Fibroblast of villous mesenchyme (primary cell): ENCODE data around the gene SERPINA5. TPM values are rescaled to one million over a fixed set of nuclear protein-coding genes. Genes with fewer than 3 reads are reported as not detected.

Experiments
- DNase-seq: peaks from one replicate; pipeline ENCODE4 v3.0.0-alpha.2; 2010; ENCODE audit warnings: low read depth
- H3K4me3 ChIP-seq: 2 replicates; pipeline ENCODE4 v1.5.1; 2011; ENCODE audit warnings: low read depth, mild to moderate bottlenecking, low read length
- CTCF ChIP-seq: IDR thresholded peaks from 2 replicates; pipeline ENCODE4 v1.5.1; 2012; ENCODE audit warnings: low read depth, mild to moderate bottlenecking, low read length; ENCODE audit not compliant: insufficient read depth
- total RNA-seq: library from RNA; depleted of rRNA; stranded (reverse); fragments of >200 nt; gene quantifications from 2 replicates; pipeline ENCODE4 v1.2.3, GENCODE V29; 2012

The SERPINA5 gene
- total RNA-seq, 1 donor, result not detected

GRCh38 chr14:94584591-94585280 lies 3.5 kb downstream of the SERPINA5 start:
- no peak for TF ChIP-seq CTCF
- DNase-seq, result no peak
- H3K4me3 ChIP-seq, result no peak overlapping the region

GRCh38 chr14:94586635-94587034 lies 5.4 kb downstream of the SERPINA5 start:
- DNase-seq, result no peak
- H3K4me3 ChIP-seq, result no peak overlapping the region
- no peak for TF ChIP-seq CTCF

- H3K4me3 ChIP-seq, result no peak overlapping the region
- TF ChIP-seq CTCF, result no peak
- DNase-seq, result no peak
Measured at GRCh38 chr14:94588311-94588710, 7.1 kb downstream of the SERPINA5 start.

- no peak for DNase-seq
- H3K4me3 ChIP-seq, result no peak overlapping the region
- no peak for TF ChIP-seq CTCF
Measured at GRCh38 chr14:94591073-94591472, 9.8 kb downstream of the SERPINA5 start.

GRCh38 chr14:94591871-94592270 lies 10.6 kb downstream of the SERPINA5 start:
- no peak for TF ChIP-seq CTCF
- no peak for DNase-seq
- no peak overlapping the region for H3K4me3 ChIP-seq

GRCh38 chr14:94592457-94592856 lies 11.2 kb downstream of the SERPINA5 start:
- no peak for TF ChIP-seq CTCF
- no peak overlapping the region for H3K4me3 ChIP-seq
- DNase-seq, result no peak

GRCh38 chr14:94593376-94593748 lies 12.1 kb downstream of the SERPINA5 start:
- DNase-seq, result no peak
- H3K4me3 ChIP-seq, result no peak overlapping the region
- TF ChIP-seq CTCF, result no peak
